CD4-positive, alpha-beta T cell treated with Interleukin-4 for 4 hours (primary cell): ENCODE data around the gene KCNK16.

ENCODE experiments used
- DNase-seq: peaks from one replicate; pipeline ENCODE4 v3.0.0-alpha.2; 2020

The KCNK16 gene

GRCh38 chr6:39341352-39341751, 18.9 kb upstream of the KCNK16 start:
- no peak for DNase-seq

GRCh38 chr6:39339868-39340550, 17.5 kb upstream of the KCNK16 start:
- DNase-seq = no peak

DNA sequence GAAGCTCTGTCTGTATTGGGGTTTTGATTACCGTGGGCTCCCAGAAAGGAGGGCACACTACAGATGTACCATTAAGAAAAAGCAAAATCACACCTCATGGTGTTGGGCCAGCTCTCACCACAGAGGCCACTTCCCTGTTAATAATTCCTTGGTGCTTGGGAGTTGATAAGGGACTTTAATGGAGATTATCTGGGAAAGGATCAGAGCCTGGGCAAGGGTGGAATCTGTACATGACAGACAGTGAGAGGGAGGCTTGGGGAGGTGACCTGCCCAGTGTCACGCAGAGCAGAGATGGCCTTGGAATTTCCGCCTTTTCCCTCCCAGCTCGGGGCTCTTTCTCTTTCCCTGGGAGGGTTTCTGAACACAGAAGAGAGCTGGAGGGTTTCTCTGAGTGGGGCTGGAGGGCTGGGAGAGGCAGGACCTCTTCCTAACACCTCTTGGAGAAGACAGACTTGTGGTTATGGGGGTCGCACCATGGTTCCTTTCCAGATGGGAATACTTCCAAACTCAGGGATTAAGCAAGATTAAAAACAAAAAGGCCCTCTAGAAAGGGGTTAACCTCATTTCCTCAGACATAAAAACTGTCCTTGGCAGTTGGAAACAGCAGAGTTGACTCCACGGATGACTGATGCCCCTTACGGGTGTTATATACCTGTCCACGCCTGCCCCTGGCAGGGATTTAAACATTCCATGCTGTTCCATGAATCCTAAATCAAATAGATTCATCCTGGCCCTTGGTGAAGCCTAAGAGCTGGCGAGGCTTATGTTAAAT, 16.8 kb upstream of the KCNK16 start:
- no peak for DNase-seq

GRCh38 chr6:39338397-39338796, 15.9 kb upstream of the KCNK16 start:
- DNase-seq = no peak

DNA sequence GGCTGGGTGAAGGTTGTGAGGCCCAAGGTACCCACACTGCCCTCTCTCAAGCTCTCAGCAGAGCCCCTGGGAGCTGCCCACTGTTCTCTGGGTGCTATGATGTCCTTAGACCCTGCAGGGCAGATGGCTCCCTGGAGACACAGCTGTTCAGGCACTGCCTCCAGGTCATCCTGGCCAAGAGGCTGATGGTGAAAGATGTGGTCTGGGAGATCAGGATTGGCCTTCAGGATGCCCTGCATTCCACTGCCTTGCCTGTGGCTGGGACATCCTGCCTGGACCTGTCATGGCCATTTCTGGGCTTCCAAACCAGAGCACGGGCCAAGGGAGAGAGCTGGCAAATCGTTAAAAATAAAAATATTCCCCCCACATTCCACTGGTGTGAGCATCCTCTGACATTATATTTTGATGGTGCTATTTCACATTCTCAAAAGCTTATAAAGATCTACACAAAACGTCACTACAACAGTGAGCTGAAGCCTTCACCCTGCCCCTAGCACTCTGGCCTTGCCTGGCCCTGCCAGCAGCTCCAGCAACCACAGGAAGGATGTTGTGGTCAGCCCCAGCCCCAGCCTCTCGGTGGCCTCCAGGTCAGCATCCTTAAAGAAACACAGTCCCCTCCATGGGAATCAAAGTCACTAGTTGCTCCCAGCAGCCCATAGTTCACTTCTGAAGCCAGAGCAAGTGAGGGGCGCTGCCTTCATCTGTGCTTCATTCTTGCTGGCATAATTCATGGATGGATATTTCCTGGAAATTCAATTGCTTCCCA, 13.5 kb upstream of the KCNK16 start:
- no peak for DNase-seq

GRCh38 chr6:39333644-39334438, 11.3 kb upstream of the KCNK16 start:
- no peak for DNase-seq

GRCh38 chr6:39330476-39330875, 8.0 kb upstream of the KCNK16 start:
- no peak for DNase-seq

- no peak for DNase-seq
Observed at GRCh38 chr6:39330057-39330456, 7.6 kb upstream of the KCNK16 start.

DNA sequence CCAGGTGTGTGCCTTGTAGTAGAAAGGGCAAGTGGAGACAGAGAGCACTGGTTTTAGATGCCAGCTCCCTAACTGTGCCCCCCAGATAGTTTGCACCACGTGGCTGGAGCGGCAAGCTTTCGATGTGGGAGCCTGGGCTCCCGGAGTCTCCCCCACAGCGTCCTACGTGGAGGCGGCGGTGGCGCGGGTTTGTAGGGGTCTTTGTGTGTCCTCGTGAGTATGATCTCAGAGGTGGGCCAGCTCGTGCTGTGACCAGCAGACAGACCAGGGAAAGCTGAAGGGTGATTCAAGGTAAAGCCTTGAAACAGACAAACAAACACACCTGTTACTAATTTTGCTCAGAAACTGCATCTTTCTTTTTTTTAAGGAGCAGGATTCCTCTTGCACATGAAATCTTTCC, 5.6 kb upstream of the KCNK16 start:
- no peak for DNase-seq

- no peak for DNase-seq
Observed at GRCh38 chr6:39327507-39327906, 5.0 kb upstream of the KCNK16 start.

DNA sequence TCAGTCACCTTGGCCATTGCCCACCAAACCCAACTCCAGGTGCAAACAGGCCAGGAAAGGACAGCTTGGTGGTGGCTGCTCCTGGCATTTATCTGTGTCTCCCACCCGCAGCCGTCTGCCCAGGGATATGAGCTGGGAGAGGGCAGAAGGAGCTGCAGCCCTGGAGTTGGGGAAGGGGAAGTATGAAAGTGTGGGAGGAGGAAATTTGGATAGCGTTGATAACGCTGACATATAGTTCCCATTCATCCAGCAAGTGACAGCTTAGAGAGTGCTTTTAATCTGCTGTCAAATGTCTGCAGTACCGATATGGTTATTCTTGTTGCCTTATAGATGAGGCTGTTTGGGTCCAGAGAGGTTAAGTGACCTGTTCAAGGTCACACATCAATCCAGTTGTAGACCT, 741 bp downstream of the KCNK16 start:
- no peak for DNase-seq

DNA sequence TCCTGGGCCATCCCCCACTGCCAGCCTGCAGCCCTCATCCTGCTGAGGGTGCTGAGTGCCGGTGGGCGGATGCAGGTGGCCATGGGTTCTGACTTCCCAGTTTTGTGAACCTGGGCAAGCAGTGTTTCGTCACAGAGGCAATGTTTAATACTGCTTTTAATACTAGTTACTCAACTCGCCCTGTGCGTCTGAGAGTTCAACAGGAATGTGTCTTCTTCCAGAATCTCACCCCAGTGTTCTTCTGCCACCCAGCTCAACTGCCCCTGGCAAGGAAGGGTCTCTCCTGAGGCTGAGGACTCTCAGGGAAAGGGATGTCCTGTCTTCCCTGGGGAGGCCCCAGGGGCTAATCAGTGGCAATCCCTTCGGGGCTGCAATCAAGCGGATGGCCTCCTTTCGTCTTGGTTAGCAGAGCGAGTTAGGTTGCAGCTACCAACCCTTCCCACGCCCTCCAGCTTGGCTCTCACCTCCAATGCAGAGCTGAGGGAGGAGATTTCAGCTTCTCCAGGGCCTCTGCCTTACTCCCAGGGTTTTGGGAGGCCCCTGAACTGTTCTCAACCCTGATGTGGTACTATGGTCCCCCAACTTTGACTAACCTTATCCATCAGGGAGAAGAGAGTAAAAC, 2.0 kb downstream of the KCNK16 start:
- DNase-seq = no peak

GRCh38 chr6:39319621-39320362, 2.7 kb downstream of the KCNK16 start:
- DNase-seq = no peak

DNA sequence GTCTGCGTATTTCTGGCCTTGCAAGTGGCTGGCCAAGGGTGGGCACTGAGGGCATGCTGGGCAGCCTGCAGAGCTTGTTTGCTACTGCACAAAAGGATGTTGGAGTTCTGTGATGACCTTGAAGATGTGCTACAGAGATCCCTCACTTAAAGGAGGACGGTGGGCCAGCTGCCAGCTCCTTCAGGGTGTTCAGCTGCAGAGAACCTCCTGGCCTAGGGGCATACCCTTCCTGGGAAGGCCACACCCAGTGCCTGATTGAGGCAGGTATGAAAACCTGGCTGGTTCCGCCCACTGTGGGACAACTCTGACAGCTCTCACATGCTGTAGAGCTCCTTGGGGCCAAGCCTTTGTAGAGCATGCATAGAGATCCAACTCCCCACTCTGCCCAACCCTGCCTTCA, 5.2 kb downstream of the KCNK16 start:
- DNase-seq = no peak

DNA sequence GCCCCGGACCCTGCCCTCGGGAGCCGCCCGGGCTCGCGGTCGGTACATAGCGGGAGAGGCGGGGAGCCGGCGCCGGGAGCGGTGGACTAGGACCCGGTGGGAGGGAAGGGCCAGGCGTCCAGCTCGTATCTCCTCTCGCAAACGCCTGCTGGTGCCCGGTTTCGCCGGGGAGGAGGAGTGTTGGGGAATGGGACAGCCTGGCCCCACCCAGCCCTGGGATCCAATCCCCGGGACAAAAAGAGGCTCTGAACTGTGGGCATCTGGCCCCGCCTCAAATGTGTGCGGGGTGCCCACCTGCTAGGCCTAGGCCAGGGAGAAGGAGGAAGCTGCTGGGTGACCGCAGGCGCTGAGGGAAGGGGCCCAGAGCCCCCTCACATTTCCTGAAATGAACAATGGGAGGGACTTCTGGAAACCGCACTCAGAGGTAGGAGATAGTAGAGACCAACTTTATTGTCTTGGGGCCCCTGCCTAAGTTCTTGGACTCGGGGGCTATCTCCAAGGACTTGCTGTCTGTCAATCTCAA, 8.2 kb downstream of the KCNK16 start, which contains the start of gene KCNK17:
Gene KCNK17, minus strand, starts transcription at position 147 of the 523 bp plus-strand sequence. Its CDS starts 99 bp downstream, at position 48.
- no peak for DNase-seq

GRCh38 chr6:39313526-39314272, 8.8 kb downstream of the KCNK16 start:
- DNase-seq = no peak

- DNase-seq = no peak
Observed at GRCh38 chr6:39312912-39313525, 9.5 kb downstream of the KCNK16 start.

- DNase-seq = no peak
Observed at GRCh38 chr6:39310542-39310941, 12.0 kb downstream of the KCNK16 start.

DNA sequence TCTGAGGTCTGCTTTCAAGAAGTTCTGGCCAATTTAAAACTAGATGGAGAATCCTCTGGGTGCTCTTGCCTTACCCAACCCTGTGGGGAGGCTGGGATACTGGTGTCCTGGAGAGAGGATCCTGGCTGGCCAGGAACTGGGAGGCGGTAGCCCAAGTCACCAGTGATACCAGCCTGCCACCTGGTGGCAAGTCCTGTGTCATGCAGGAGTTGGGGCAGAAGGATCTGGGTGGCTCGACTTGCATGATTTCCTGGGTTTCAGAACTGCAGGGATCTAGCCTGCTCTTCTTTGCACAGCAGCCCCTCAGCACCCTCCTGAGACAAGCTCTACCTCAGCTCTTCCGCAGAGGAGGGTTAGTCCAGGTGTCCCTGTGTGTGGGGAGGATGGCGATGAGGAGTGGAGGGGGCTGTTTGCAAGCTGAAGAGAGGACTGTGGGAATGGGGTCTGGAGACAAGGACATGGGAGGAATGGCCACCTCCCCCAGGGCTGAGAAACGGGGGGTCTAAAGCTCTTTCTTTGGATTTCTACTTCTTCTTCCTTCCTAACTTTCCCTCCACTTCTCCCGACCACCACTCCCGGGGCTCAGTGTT, 12.5 kb downstream of the KCNK16 start:
- DNase-seq = peak; percentile 41

DNA sequence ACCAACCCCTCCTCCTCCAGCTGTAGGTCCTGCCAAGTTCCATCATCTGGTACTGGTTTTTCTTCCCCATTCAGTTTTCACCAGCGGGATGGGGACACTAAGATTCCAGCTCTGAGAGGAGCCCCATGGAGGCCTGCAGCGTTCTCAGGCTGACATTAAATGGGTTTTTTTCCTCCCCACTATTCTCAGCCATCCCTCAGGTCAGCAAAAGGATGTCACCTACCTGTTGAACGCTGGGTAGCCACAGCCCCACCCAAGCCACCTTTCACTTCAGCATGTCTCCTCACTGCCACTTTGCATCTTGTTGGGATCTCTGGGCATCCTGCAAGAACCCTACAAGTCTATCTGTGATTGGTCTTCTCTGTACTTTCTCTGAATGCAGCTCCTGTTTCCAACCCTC, 15.0 kb downstream of the KCNK16 start:
- no peak for DNase-seq
